Esophagus squamous epithelium (tissue), 4 donors: ENCODE results near the gene DAD1.

Experiments
- CTCF ChIP-seq, 6 experiments: fragments of 450-650 bp in 4 of 6; fragments of 200-600 bp in 2 of 6; sonication (generic) in 2 of 6; IDR thresholded peaks; one replicate each; pipeline ENCODE4 v1.5.1; 2016 to 2019; ENCODE audit warnings: antibody characterized with exemption in 6 of 6, mild to moderate bottlenecking in 4 of 6, moderate library complexity in 4 of 6
- POLR2A ChIP-seq, 4 donors: fragments of 450-650 bp; IDR thresholded peaks; one replicate each; pipeline ENCODE4 v1.6.1; 2017; ENCODE audit warnings: antibody characterized with exemption in 4 of 4, mild to moderate bottlenecking in 4 of 4, moderate library complexity in 3 of 4

GRCh38 chr14:22561366-22561660 is 27.7 kb downstream of the DAD1 start:
- TF ChIP-seq CTCF (IDR thresholded peaks at IDR 0.05) (no peak), POLR2A (IDR thresholded peaks at IDR 0.05) (no peak)
